Fibroblast of skin of right biceps (primary cell): ENCODE measurements around the gene ABLIM2.
"Not testable (repeated sequence)": the region's sequence is repeated elsewhere in the genome, so short reads cannot be mapped to it uniquely, and the experiment has no call there.

Source experiments
- DNase-seq: peaks from one replicate; pipeline ENCODE4 v3.0.0-alpha.2; 2013

The ABLIM2 gene

GRCh38 chr4:8155660-8156421, 2.8 kb downstream of the ABLIM2 start:
- no peak for DNase-seq

- no peak for DNase-seq
Measured at GRCh38 chr4:8155048-8155447, 3.6 kb downstream of the ABLIM2 start.

DNA sequence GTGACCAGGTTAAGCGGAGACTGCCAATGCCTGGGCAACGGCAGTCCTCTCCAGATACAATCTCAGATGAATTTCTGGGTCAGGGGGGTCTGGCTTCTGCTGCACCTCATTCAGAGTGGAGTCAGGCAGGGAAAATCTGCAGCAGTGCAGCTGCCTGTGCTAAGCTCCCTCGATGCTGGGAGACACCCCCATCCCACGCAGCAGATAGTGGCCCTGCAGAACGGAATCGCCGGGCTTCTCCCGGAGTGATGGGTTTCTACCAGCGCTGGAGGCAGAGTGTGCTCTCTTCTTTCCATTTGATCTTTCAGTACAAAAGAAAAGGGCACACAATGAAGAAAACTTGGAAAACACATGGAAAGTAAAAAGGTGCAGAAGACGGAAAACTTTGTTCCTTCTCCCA, 5.2 kb downstream of the ABLIM2 start:
- no peak for DNase-seq

GRCh38 chr4:8152865-8153257, 5.8 kb downstream of the ABLIM2 start:
- no peak for DNase-seq

DNA sequence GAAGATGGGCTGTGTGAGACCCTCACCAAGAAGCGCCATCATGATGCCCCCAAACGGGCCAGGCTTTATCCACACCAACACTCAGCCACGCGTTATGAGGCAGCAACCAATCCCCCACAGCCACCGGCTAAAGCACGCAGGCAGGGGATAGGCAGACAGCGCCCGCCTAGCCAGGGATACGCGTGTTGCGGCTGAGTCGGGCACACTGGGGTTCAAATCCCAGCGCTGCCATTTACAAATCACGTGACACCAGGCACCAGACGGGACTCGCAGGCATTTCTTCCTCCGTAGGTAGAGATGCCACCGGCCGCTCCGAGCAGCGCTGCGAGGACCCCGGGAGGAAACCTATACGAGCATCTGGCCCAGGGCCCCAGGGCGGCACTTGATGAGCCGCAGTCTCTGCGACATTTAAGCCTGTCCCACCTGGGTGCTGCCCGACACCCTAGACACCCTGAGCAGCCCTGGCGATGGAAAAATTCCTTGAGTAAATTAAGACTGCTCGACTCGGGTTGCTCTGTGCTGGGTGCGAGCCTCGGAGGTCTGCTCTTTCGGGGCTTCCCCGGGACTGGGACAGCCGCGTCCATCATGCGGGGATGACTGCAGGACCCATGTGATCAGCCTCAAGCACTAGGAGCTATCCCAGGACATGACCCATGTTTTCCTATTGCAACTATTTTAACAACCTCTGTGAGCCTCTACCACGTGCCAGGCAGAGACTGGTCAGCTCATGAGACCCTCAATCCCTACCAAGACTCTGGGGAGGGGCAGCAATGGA, 6.3 kb downstream of the ABLIM2 start:
- DNase-seq, result no peak

DNA sequence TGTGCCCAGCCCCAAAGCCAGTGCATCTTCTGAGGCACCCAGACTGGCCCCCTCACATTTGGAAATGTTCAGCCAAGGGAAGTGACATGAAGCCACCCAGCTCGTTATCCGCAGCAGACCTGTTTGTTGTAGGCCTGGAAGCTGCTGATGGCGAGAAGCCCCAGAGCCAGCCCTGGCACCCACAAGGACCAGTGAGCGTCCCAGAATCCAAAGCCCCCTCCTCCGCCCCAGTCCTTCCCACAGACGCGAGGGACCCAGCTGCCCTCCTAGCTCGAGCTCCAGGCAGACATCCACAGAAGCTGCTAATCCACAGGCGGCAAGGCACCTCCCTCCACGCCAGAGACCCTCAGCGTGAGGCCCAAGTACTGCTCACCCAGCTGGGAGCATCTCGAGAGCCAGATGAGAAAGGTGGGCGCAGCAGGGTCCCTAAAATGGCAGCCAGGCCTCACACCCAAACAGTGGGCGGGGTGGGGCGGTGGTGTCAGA, 7.4 kb downstream of the ABLIM2 start:
- DNase-seq, result no peak

- no peak for DNase-seq
Measured at GRCh38 chr4:8150152-8151090, 8.2 kb downstream of the ABLIM2 start.

- no peak for DNase-seq
Measured at GRCh38 chr4:8149664-8150063, 8.9 kb downstream of the ABLIM2 start.

DNA sequence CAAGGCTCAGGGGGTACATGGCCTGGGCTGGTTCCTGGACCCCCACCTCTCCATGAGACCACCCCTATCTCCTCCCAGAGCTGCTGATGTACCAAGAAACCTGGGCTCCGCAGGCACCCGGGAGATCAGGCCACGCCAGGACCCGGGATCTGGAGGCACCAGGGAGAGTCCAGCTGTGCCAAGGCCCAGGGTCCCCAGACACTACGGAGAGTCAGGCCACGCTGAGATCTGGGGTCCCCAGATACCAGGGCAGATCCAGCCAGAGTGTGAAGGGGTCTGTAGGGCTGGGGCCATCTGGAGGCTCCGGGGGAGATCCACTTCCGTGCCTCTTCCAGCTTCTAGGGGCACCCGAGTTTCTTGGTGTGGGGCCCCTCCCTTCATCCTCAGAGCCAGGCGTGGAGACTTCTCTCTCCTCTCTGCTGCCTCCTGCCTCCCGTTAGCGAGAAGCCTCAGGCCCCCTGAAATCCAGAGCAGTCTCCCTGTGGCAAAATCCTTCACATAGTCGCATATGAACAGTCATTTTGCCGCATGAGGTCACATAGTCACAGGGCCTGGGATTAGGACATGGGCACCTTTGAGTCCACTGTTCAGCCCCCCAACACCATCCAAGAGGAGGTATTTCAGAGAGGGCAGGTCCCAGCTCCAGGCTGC, 9.7 kb downstream of the ABLIM2 start:
- DNase-seq, result no peak

DNA sequence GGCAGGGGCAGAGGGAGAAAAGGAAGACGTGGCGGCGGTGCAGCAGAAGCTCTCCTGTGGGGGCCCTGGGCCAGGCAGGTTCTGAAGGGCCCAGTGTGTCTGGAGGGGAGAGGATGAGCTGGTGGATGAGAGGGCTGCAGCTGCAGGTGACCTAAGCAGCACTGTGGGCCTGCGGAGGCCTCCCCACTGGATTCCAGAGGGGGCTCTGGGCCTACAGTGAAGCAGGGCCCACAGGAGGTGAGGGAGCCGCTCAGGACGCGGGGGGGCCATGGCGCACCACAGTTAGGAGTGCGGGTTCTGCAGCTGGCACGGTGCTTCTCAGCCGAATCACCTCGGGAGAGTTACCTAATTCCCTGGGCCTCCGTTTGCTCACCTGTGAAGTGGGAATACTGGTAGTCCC, 10.5 kb downstream of the ABLIM2 start:
- DNase-seq, result no peak

DNA sequence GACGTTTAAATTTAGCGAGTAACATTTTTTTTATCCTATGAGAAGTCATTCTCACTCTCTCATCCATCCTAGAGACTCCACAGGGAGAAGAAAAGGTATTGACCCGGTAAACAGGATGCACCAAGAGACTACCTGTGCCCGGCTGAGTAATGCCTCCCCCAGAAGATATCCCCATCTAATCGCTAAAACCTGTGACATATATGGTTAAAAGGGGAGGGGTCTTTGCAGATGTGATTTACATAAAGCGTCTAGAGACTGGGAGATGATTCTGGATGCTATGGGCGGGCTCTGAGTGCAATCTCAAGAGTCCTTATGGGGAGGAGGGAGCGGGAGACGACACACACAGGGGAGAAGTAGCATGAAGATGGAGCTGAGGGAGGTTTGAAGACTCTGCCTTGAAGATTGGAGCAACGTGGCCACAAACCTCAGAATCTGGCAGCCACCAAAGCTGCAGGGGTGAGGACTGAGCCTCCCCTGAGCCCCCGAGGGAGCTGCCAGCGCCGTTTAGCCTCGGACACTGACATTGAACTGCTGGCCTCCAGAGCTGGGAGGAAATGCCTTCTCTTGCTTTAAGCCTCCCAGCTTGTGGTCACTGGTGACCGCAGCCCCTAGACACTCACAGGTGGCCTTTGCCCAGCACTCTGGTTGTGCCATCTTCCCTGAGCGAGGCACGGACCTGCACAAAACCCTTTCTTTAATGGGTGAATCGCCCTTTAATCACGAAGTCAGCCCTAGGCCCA, 11.2 kb downstream of the ABLIM2 start:
- no peak for DNase-seq

GRCh38 chr4:8146157-8146556, 12.5 kb downstream of the ABLIM2 start:
- no peak for DNase-seq

GRCh38 chr4:8144359-8144758, 14.3 kb downstream of the ABLIM2 start:
- no peak for DNase-seq

DNA sequence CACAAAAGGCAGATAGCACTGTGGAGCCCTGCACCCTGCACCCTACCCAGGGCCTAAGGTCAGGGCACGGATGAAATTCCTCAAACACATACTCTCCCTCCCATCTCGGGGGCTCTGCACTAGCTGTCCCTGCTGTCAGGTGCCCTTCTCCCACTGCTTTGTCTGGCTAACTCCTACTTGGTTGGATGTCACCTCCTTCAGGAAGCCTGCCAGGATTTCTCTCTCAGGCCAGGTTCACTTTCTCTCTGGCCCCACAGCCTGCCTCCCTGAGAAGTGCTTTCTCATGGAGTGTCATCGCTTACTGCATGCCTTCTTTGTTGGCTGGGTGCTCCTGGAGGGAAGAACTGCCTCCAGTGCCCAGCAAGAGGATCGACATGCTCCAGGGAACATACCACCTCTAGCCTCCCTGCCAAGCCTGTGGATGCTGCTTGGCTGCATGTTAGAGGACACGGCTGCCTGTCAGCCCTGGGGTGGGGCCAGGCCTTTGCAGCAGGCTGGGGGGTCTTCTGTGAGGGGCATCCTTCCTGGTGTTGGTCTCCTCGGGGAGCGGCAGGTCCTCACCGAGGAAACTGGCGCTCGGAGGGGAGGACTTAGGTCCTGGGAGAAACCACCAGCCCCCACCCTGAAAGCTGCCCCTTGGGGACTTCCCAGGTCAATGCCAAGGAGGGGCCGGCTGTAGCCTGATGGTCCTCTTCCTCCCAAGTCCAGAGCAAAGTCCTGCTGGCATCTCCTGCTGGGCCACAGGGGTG, 15.0 kb downstream of the ABLIM2 start:
- no peak for DNase-seq

DNA sequence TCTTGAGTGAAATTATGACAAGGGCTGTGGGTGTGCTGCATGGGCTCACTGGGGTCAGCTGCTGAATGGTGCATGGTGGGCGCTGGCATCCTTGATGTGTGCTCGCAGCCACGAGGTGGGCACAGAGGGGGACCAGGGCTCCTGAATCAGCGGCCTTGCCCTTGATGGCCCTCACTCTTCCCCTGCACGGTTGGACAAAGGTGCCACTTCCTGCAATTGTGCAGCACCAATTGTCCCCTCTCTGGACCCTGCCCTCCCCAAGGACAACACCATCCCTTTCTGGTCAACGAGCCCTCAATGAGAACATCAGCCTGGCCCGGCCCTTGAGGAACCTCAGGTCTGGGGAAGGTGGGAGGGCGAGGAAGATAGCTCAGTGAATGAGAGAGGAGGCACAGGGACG, 16.1 kb downstream of the ABLIM2 start:
- no peak for DNase-seq

DNA sequence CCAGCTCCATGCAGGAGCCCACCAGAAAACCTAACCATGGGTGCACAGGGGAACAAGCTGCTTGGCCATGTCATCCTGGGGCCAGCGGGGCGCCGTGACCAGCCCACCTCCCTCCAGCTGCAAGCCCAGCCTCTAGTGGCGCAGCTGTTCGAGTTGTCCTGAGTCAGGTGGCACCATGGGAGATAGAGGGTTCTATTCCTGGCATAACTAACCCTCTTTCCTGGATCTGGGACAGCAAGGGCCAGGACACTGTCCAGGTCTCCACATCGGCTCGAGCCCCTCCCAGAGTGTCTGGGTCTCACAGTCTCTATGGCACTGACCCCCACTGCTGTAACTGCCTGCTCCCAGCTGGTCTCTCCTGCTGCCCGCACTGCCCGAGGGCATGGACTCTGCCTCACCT, 16.7 kb downstream of the ABLIM2 start:
- DNase-seq, result no peak

DNA sequence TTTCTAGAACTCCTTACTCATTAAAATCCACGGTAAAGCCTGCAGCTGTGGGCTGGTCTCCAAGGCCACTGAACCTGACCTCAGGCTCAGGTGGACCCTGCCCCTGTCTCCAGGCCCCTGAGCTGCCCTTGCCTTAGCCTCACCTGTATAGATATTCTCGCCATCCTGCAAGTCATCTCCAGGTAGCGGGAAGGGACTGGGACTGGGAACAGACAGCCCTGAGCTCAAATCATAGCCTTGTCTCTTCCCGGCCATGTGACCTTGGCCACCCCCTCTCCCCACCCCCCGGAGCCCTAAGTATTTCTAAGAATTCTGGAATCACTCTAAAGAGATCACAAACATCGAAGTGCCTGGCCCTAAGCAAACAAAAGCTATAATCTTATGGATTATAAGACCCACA, 17.7 kb downstream of the ABLIM2 start:
- DNase-seq, result no peak

GRCh38 chr4:8139726-8140125, 18.9 kb downstream of the ABLIM2 start:
- not testable (repeated sequence) for DNase-seq

DNA sequence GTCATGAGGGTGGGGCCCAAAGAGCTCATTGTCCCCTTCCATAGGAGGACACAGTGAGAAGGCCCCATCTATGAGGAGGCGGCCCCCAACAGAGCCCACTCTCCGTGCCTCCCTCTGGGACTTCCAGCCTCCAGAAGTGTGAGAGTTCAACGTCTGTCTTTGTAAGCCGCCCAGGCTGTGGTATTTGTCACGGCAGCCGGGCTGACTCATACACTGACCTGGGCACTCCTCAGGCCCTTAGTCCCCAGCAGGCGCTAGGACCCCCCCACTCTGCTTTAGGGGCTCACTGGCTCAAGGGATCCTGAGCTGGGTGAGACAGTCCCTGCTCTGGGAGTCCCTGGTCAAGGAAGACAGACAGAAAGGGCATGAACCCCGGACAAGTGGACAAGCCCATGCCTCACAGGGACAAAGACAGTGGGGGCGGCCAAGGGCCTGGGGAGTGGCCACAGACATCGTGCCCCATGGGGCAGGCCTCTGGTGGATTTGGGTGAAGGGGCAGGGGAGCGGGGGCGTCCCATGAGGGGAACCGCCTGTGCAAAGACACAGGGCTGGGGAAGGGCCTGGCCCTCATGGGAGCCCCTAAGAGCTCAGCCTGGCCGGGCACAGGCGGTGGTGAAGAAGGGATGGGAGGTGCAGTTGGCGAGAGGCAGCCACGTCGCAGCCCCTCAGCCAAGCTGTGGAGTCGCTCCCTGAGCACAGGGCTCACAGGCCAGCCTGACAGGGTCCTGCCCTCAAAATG, 21.5 kb downstream of the ABLIM2 start:
- no peak for DNase-seq

DNA sequence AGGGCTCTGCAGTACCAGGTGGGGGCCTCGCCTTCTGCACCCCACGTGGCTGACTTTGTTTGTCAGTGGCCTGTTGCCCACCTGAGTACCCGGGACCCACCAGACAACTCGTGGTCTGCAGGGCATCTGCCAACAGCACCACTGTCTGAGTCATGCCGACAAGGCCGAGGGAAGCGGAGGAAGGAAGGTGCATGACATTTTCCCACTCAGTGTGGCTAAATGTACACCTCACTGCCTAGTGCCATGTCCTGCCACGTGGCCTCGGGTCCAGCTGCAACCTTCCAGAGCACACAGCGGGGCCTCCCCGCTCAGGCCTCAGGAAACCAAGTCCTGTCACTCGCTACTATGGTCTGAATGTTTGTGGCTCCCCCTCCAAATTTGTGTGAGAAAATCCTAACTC, 22.1 kb downstream of the ABLIM2 start:
- DNase-seq, result no peak
